AG09319 (cell line): ENCODE data around the gene JUN.
"Not testable (repeated sequence)": the region's sequence is repeated elsewhere in the genome, so short reads cannot be mapped to it uniquely, and the experiment has no call there.

Source experiments
- DNase-seq: peaks from one replicate; pipeline ENCODE4 v3.0.0-alpha.2; 2010; ENCODE audit warnings: low read depth; ENCODE audit errors: extremely low read depth
- CTCF ChIP-seq: IDR thresholded peaks from 2 replicates; pipeline ENCODE4 v1.5.1; 2011; ENCODE audit warnings: low read depth, mild to moderate bottlenecking, inconsistent platforms, low read length, moderate library complexity

Gene JUN

GRCh38 chr1:58808077-58808476 lies 24.2 kb upstream of the JUN start:
- TF ChIP-seq CTCF: no peak
- no peak for DNase-seq

- no peak for DNase-seq
- TF ChIP-seq CTCF: no peak
Measured at GRCh38 chr1:58805716-58806571, 22.1 kb upstream of the JUN start.

- DNase-seq: no peak
- no peak for TF ChIP-seq CTCF
Measured at GRCh38 chr1:58804853-58805565, 21.2 kb upstream of the JUN start.

GRCh38 chr1:58803858-58804257 lies 20.0 kb upstream of the JUN start:
- DNase-seq: no peak
- no peak for TF ChIP-seq CTCF

- DNase-seq: no peak
- no peak for TF ChIP-seq CTCF
Measured at GRCh38 chr1:58802640-58803399, 19.0 kb upstream of the JUN start.

- not testable (repeated sequence) for DNase-seq
Measured at GRCh38 chr1:58801286-58801685, 17.4 kb upstream of the JUN start.

GRCh38 chr1:58799650-58800049 lies 15.8 kb upstream of the JUN start:
- DNase-seq: no peak
- TF ChIP-seq CTCF: no peak
